Smooth muscle cell of the pulmonary artery (primary cell): ENCODE results near the gene TP53I13. TPM values are rescaled to one million over a fixed set of nuclear protein-coding genes. Genes with fewer than 3 reads are reported as not detected.

Experiments
- total RNA-seq: library from RNA; depleted of rRNA; stranded (reverse); fragments of >200 nt; gene quantifications from 2 replicates; pipeline ENCODE4 v1.2.3, GENCODE V29; 2014

The TP53I13 gene
- 60.3 and 60.4 TPM in 2 replicates for total RNA-seq

GRCh38 chr17:29568331-29569244, at the start of gene TP53I13:
Gene TP53I13 (plus strand): TSS chr17:29568701. CDS start chr17:29568759, 58 bp downstream.

GRCh38 chr17:29566473-29567303, 1.8 kb upstream of the TP53I13 start, which contains the start of gene ABHD15:
Gene ABHD15 (minus strand): TSS chr17:29567037. CDS start chr17:29566966, 71 bp downstream.

DNA sequence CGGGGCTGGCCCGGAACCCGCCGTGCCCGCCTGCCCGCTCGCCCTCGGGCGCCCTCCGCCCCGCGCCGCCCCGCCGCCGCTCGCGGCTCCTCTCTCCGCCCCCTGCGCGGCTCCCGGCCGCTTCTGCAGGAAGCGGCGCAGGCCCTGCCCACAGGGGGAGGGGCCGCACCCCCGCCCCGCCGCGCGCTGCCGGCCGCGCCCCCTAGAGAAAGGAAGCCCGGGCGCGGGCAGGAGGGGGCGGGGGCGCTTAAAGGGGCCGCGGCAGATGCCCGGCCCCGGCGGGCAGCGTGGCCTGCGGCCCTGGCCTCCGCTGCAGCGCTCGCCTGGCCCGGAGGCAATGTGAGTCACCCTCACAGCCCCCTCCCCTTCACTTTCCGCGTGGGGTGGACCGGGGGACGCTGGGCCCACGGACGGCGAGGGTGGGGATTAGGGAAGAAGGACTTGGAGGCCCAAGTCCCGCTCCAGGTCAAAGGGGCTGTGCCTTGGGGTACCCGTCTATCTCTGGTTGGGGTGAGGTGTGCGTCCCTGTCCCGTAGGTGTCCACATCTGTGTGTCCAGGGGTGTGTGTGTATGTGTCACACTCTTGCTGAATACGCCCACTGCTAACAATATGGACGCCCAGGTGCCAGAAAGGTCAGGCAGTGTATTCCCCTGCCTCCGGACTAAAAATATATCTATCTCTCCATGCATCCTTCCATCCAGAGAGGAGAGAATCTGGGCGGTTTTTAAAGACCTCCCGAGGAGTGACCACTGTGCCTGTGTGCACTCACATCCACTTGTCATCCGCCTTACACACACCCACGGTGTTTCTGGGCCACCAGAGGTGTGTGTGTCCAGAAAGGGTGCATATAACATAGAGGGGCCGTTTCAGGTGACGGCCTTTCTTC, 21.3 kb downstream of the TP53I13 start, which contains the start of gene GIT1:
Gene GIT1 (minus strand): TSS at position 125 of the 887 bp plus-strand sequence. CDS start 270 bp downstream, outside the sequence.

GRCh38 chr17:29592850-29593551, 24.5 kb downstream of the TP53I13 start, which contains the start of gene ANKRD13B:
Gene ANKRD13B (plus strand): TSS chr17:29593132. CDS start chr17:29593622, 490 bp downstream.

Other genes with a start within 250 kb of the TP53I13 start
- 61.7 and 65.7 TPM in 2 replicates for gene TAOK1, start 178.3 kb upstream of the TP53I13 start, total RNA-seq
- 8.8 and 10.1 TPM in 2 replicates for gene ABHD15, start 1.7 kb upstream of the TP53I13 start, total RNA-seq
- gene GIT1, start 20.9 kb downstream of the TP53I13 start, total RNA-seq = 23.5 and 44.7 TPM in 2 replicates
- 8.9 and 14.6 TPM in 2 replicates for gene ANKRD13B, start 24.4 kb downstream of the TP53I13 start, total RNA-seq
- 3.8 and 4.9 TPM in 2 replicates for gene CORO6, start 54.2 kb downstream of the TP53I13 start, total RNA-seq